SK-N-SH (cell line): ENCODE data around the gene PRSS36. TPM values are rescaled to one million over a fixed set of nuclear protein-coding genes. Genes with fewer than 3 reads are reported as not detected.

ENCODE experiments used
- CTCF ChIA-PET: fragments of 300-600, 350-600 bp; formaldehyde crosslinking; extraction: SDS; loops from one replicate; lab custom pipeline; 2021; lab: Yijun Ruan, JAX
- POLR2A ChIA-PET: fragments of 350-600 bp; sonication (Branson Sonifier 250); formaldehyde crosslinking; extraction: SDS; loops from one replicate; lab custom pipeline; 2020; ENCODE audit warnings: antibody characterized with exemption, inconsistent platforms; lab: Yijun Ruan, JAX
- DNase-seq: peaks from one replicate; pipeline ENCODE4 v3.0.0; 2012
- H2AFZ ChIP-seq: fragments of 200-600 bp; sonication (generic); 2 replicates; pipeline ENCODE4 v1.8.1; 2016; ENCODE audit warnings: antibody characterized with exemption, mild to moderate bottlenecking, low read depth
- H3F3A ChIP-seq: fragments of 200-600 bp; sonication (generic); replicated peaks from 2 replicates; pipeline ENCODE3; 2016; ENCODE audit warnings: antibody characterized with exemption, mild to moderate bottlenecking; ENCODE audit not compliant: insufficient read depth
- H3K27ac ChIP-seq, 2 experiments: fragments of 200-500 bp in 1 of 2; fragments of 200-600 bp in 1 of 2; sonication (Bioruptor generic) in 1 of 2; sonication (generic), shearing (Covaris generic) in 1 of 2; 2 replicates each; pipeline versions ENCODE4 v1.5.1 to v1.6.1; 2014 to 2016; ENCODE audit warnings: low read depth in 2 of 2, inconsistent platforms in 1 of 2, low read length in 1 of 2, mild to moderate bottlenecking in 1 of 2, mixed read lengths in 1 of 2
- H3K27me3 ChIP-seq: fragments of 200-600 bp; sonication (generic), shearing (Covaris generic); 2 replicates; pipeline ENCODE4 v1.6.1; 2016; ENCODE audit warnings: mixed run types; ENCODE audit not compliant: insufficient read depth
- H3K36me3 ChIP-seq, 2 experiments: fragments of 200-500 bp in 1 of 2; fragments of 200-600 bp in 1 of 2; sonication (Bioruptor generic) in 1 of 2; sonication (generic) in 1 of 2; replicated peaks in 1 of 2; 2 replicates each; pipeline versions ENCODE3 to v1.5.1; 2014 to 2016; ENCODE audit warnings: low read length in 1 of 2, mild to moderate bottlenecking in 1 of 2; ENCODE audit not compliant: insufficient read depth in 2 of 2, control insufficient read depth in 1 of 2
- H3K4me1 ChIP-seq, 2 experiments: fragments of 200-500 bp in 1 of 2; fragments of 200-600 bp in 1 of 2; sonication (Bioruptor generic) in 1 of 2; sonication (generic), shearing (Covaris generic) in 1 of 2; 2 replicates each; pipeline versions ENCODE4 v1.5.1 to v1.6.1; 2014 to 2016; ENCODE audit warnings: low read depth in 1 of 2, low read length in 1 of 2, mixed run types in 1 of 2; ENCODE audit not compliant: insufficient read depth in 2 of 2, control insufficient read depth in 1 of 2
- H3K4me2 ChIP-seq: fragments of 200-600 bp; sonication (generic), shearing (Covaris generic); 2 replicates; pipeline ENCODE4 v1.6.1; 2017; ENCODE audit warnings: mixed run types
- H3K4me3 ChIP-seq, 2 experiments: fragments of 200-500 bp in 1 of 2; fragments of 200-600 bp in 1 of 2; sonication (Bioruptor generic) in 1 of 2; sonication (generic), shearing (Covaris generic) in 1 of 2; 2 replicates each; pipeline versions ENCODE4 v1.5.1 to v1.8.1; 2014 to 2016; ENCODE audit warnings: low read depth in 2 of 2, inconsistent platforms in 1 of 2, low read length in 1 of 2, mild to moderate bottlenecking in 1 of 2, mixed read lengths in 1 of 2, moderate library complexity in 1 of 2
- H3K79me2 ChIP-seq: fragments of 200-600 bp; sonication (generic); 2 replicates; pipeline ENCODE4 v1.8.1; 2017; ENCODE audit warnings: mild to moderate bottlenecking; ENCODE audit not compliant: insufficient read depth
- H3K9ac ChIP-seq: fragments of 200-600 bp; sonication (generic); 2 replicates; pipeline ENCODE4 v1.6.1; 2017; ENCODE audit warnings: mixed run types
- H3K9me2 ChIP-seq: fragments of 200-600 bp; sonication (generic); 2 replicates; pipeline ENCODE4 v1.6.1; 2017; ENCODE audit warnings: mixed run types
- H3K9me3 ChIP-seq: fragments of 200-600 bp; sonication (generic); 2 replicates; pipeline ENCODE4 v1.6.1; 2017; ENCODE audit warnings: mixed run types, mild to moderate bottlenecking, moderate library complexity
- H4K20me1 ChIP-seq: fragments of 200-600 bp; sonication (generic); 2 replicates; pipeline ENCODE4 v1.6.1; 2017; ENCODE audit warnings: mild to moderate bottlenecking, mixed run types; ENCODE audit not compliant: insufficient read depth
- EP300 ChIP-seq, 2 experiments: IDR thresholded peaks; 2 replicates each; pipeline versions ENCODE4 v1.4.0 to v1.6.1; 2012; ENCODE audit warnings: borderline replicate concordance in 1 of 2, low read depth in 1 of 2, low read length in 1 of 2
- EZH2phosphoT487 ChIP-seq: fragments of 200-600 bp; sonication (generic); IDR thresholded peaks from 2 replicates; pipeline ENCODE4 v1.6.1; 2017; ENCODE audit warnings: low read depth, mixed run types, mild to moderate bottlenecking, antibody characterized with exemption, moderate library complexity, borderline replicate concordance
- FOSL2 ChIP-seq: IDR thresholded peaks from 2 replicates; pipeline ENCODE4 v1.4.0; 2012; ENCODE audit warnings: low read depth, mild to moderate bottlenecking, moderate library complexity, borderline replicate concordance
- FOXJ3 ChIP-seq: sonication (generic); formaldehyde crosslinking; IDR thresholded peaks from 2 replicates; pipeline ENCODE4 v1.5.1; 2020; ENCODE audit warnings: mild to moderate bottlenecking, missing genetic modification reagents
- IRF3 ChIP-seq: fragments of 150-350 bp; IDR thresholded peaks from 2 replicates; pipeline ENCODE4 v1.6.1; 2016; ENCODE audit warnings: mild to moderate bottlenecking, low read depth, low read length
- MEF2A ChIP-seq: IDR thresholded peaks from 2 replicates; pipeline ENCODE4 v1.4.0; 2012; ENCODE audit warnings: low read depth, borderline replicate concordance
- MXI1 ChIP-seq: IDR thresholded peaks from 2 replicates; pipeline ENCODE4 v1.6.1; 2012; ENCODE audit warnings: mild to moderate bottlenecking, low read depth, low read length, improper control_type of control experiment
- NRF1 ChIP-seq: IDR thresholded peaks from 2 replicates; pipeline ENCODE4 v1.6.1; 2012; ENCODE audit warnings: low read depth, mild to moderate bottlenecking, low read length
- RAD21 ChIP-seq: IDR thresholded peaks from 2 replicates; pipeline ENCODE4 v1.6.1; 2012; ENCODE audit warnings: mild to moderate bottlenecking, low read length
- REST ChIP-seq: IDR thresholded peaks from 2 replicates; pipeline ENCODE4 v1.6.1; 2012; ENCODE audit warnings: mild to moderate bottlenecking, low read depth, low read length, moderate library complexity
- RFX5 ChIP-seq: IDR thresholded peaks from 2 replicates; pipeline ENCODE4 v1.6.1; 2012; ENCODE audit warnings: mild to moderate bottlenecking, improper control_type of control experiment, low read length
- RXRA ChIP-seq: IDR thresholded peaks from 2 replicates; pipeline ENCODE4 v1.4.0; 2012; ENCODE audit warnings: low read depth, mild to moderate bottlenecking, borderline replicate concordance
- SIN3A ChIP-seq: IDR thresholded peaks from 2 replicates; pipeline ENCODE4 v1.6.1; 2012; ENCODE audit warnings: low read depth, mild to moderate bottlenecking, low read length, moderate library complexity, borderline replicate concordance
- TEAD4 ChIP-seq: IDR thresholded peaks from 2 replicates; pipeline ENCODE4 v1.4.0; 2012; ENCODE audit warnings: mild to moderate bottlenecking, borderline replicate concordance; ENCODE audit not compliant: insufficient read depth
- USF1 ChIP-seq: IDR thresholded peaks from 2 replicates; pipeline ENCODE4 v1.4.0; 2012; ENCODE audit warnings: low read depth, borderline replicate concordance
- USF2 ChIP-seq: fragments of 150-350 bp; IDR thresholded peaks from 2 replicates; pipeline ENCODE4 v1.6.1; 2017; ENCODE audit warnings: antibody characterized with exemption, low read length, low read depth, borderline replicate concordance
- ZBTB33 ChIP-seq: IDR thresholded peaks from 2 replicates; pipeline ENCODE4 v1.4.0; 2012; ENCODE audit warnings: low read depth, borderline replicate concordance
- WGBS: methylation state at CpG from one replicate; pipeline ENCODE4 v1.1.6; 2017; ENCODE audit warnings: low lambda C conversion rate; 5-methylcytosine and 5-hydroxymethylcytosine counted together
- polyA plus RNA-seq, 3 experiments: library from polyadenylated mRNA; depleted of rRNA; stranded (reverse); fragments of >200 nt; gene quantifications; 2 replicates each; pipeline ENCODE4 v1.2.3, GENCODE V29; 2012

The PRSS36 gene
- polyA plus RNA-seq, 1 of the 3 experiments (the other 2 are of a cell fraction), result 0.49 TPM

GRCh38 chr16:31199430-31200041 lies 49.7 kb upstream of the PRSS36 start:
- H3K27me3 ChIP-seq, result no peaks in the 10 kb centered on the region
- DNase-seq, result no peak
- TF ChIP-seq FOXJ3 (CRISPR knock-in tag) (no peak), NRF1 (no peak), SIN3A (no peak), RFX5 (no peak), EP300 (IDR thresholded peaks at IDR 0.05; ENCODE audit: borderline replicate concordance in 1 of 2, low read depth in 1 of 2, low read length in 1 of 2) (no peak), EZH2phosphoT487 (no peak), ZBTB33 (no peak), IRF3 (no peak), MXI1 (no peak), FOSL2 (no peak), TEAD4 (no peak), USF1 (no peak), RXRA (no peak), USF2 (no peak), MEF2A (no peak), REST (no peak), RAD21 (no peak)
- TF ChIP-seq, all 33 proteins: peak for 0
- H3K4me2 ChIP-seq, result no peak overlapping the region
- peaks cover 56% of the 10 kb centered on the region for H3F3A ChIP-seq
- H2AFZ ChIP-seq, result no peak overlapping the region
- WGBS, result 99% methylated on average over 5 of the region's 5 CpGs
- H3K4me3 ChIP-seq, result no peak overlapping the region
- H3K36me3 ChIP-seq, result peaks cover 19 to 20% of the 10 kb centered on the region in 2 experiments
- H3K4me1 ChIP-seq, result no peaks in the 10 kb centered on the region
- CTCF ChIA-PET, result no interaction called here
- H3K9ac ChIP-seq, result no peak overlapping the region
- H3K79me2 ChIP-seq, result peaks cover 8% of the 10 kb centered on the region; the same call in 1 of the 2 replicates
- no peaks in the 10 kb centered on the region for H3K9me2 ChIP-seq
- peaks cover 60% of the 10 kb centered on the region for H4K20me1 ChIP-seq
- no peak overlapping the region for H3K27ac ChIP-seq
- no peaks in the 10 kb centered on the region for H3K9me3 ChIP-seq
- POLR2A ChIA-PET, result interaction anchor here (1.3 to 2.1 kb wide), 3 partner anchors 16 to 19 kb away, joined by 4 to 9 read pairs (median 5); partner anchors contain the start of gene FUS
